Hepatocyte (in vitro differentiated cells): ENCODE results near the gene ADAMTSL1. TPM values are rescaled to one million over a fixed set of nuclear protein-coding genes. Genes with fewer than 3 reads are reported as not detected.

Experiments
- DNase-seq: peaks from one replicate; pipeline ENCODE4 v3.0.0-alpha.2; 2016; ENCODE audit warnings: low spot score
- H2AFZ ChIP-seq: fragments of 200-600 bp; sonication (generic); 2 replicates; pipeline ENCODE4 v1.6.0; 2016; ENCODE audit warnings: antibody characterized with exemption, mild to moderate bottlenecking
- H3K27ac ChIP-seq: fragments of 200-600 bp; sonication (generic); 2 replicates; pipeline ENCODE4 v1.5.1; 2016; ENCODE audit warnings: mild to moderate bottlenecking
- H3K27me3 ChIP-seq: fragments of 200-600 bp; sonication (generic); 2 replicates; pipeline ENCODE4 v1.6.1; 2016
- H3K36me3 ChIP-seq: fragments of 200-600 bp; sonication (generic); replicated peaks from 2 replicates; pipeline ENCODE4 v1.5.1; 2016; ENCODE audit warnings: low read depth; ENCODE audit not compliant: insufficient read depth
- H3K4me1 ChIP-seq: fragments of 200-600 bp; sonication (generic); 2 replicates; pipeline ENCODE4 v1.5.1; 2016; ENCODE audit warnings: mild to moderate bottlenecking, moderate library complexity; ENCODE audit not compliant: insufficient read depth
- H3K4me2 ChIP-seq: fragments of 200-600 bp; sonication (generic); 2 replicates; pipeline ENCODE4 v1.6.0; 2016
- H3K4me3 ChIP-seq: fragments of 200-600 bp; sonication (generic); 2 replicates; pipeline ENCODE4 v1.5.1; 2016; ENCODE audit warnings: mild to moderate bottlenecking
- H3K79me2 ChIP-seq: fragments of 200-600 bp; sonication (generic); 2 replicates; pipeline ENCODE4 v1.6.0; 2017; ENCODE audit warnings: mild to moderate bottlenecking
- H3K9me2 ChIP-seq: fragments of 200-600 bp; sonication (generic); replicated peaks from 2 replicates; pipeline ENCODE4 v1.6.0; 2017; ENCODE audit warnings: mild to moderate bottlenecking; ENCODE audit not compliant: insufficient read depth
- H3K9me3 ChIP-seq: fragments of 200-600 bp; sonication (generic); 2 replicates; pipeline ENCODE4 v1.5.1; 2016; ENCODE audit warnings: low read depth, mild to moderate bottlenecking
- H4K20me1 ChIP-seq: fragments of 200-600 bp; sonication (generic); 2 replicates; pipeline ENCODE4 v1.6.0; 2016; ENCODE audit warnings: mild to moderate bottlenecking; ENCODE audit not compliant: insufficient read depth, poor library complexity, severe bottlenecking
- EZH2 ChIP-seq: fragments of 200-600 bp; sonication (generic); IDR thresholded peaks from 2 replicates; pipeline ENCODE4 v1.6.1; 2016; ENCODE audit warnings: antibody characterized with exemption, mild to moderate bottlenecking, borderline replicate concordance
- EZH2phosphoT487 ChIP-seq: fragments of 200-600 bp; sonication (generic); IDR thresholded peaks from one replicate; pipeline ENCODE4 v1.6.1; 2018; ENCODE audit warnings: antibody characterized with exemption, mild to moderate bottlenecking, low read depth, moderate library complexity; ENCODE audit not compliant: unreplicated experiment, severe bottlenecking
- WGBS: methylation state at CpG from one replicate; pipeline ENCODE4 v1.1.6; 2016; ENCODE audit warnings: low lambda C conversion rate; ENCODE audit errors: missing lambda C conversion rate; 5-methylcytosine and 5-hydroxymethylcytosine counted together
- polyA plus RNA-seq: library from polyadenylated mRNA; unstranded; fragments of >200 nt; fragmentation: Nextera tagmentation; extraction: Ambion mirVana; gene quantifications from 2 replicates; pipeline ENCODE4 v1.2.1, GENCODE V29; 2016
- total RNA-seq: library from RNA; depleted of rRNA; stranded (reverse); fragments of >200 nt; gene quantifications from 2 replicates; pipeline ENCODE4 v1.2.3, GENCODE V29; 2014
- TF ChIP-seq, protein P1 (sequence below): fragments of 200-600 bp; sonication (generic); IDR thresholded peaks from 2 replicates; pipeline ENCODE4 v1.5.1; 2016; ENCODE audit warnings: antibody characterized with exemption, mild to moderate bottlenecking; ENCODE audit not compliant: poor library complexity

ADAMTSL1 gene
- total and polyA plus RNA-seq, 2 experiments from 2014 or later: 7.2 to 24.0 TPM

DNA sequence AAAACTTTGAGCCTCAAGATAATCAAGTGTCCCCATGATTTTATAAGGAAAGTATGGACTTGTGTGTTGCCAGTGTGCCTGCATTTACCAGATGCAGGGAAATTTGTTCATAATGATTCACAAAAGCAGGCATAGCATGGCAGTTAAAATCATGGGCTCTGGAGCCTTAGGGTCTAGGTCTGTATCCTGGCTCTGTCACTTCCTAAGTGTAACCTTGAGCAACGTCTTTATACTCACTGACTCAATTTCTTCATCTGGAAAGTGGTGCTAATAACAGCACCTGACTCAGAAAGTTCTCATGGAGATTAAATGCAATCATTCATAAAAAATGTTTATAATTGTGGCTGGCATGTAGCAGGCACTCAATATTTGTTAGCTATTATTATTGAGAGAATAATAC is 324.2 kb downstream of the ADAMTSL1 start:
- no peaks in the 10 kb centered on the region for H3K9me2 ChIP-seq
- no peak overlapping the region for H2AFZ ChIP-seq
- no peaks in the 10 kb centered on the region for H3K4me1 ChIP-seq
- H4K20me1 ChIP-seq: no peaks in the 10 kb centered on the region
- no peak overlapping the region for H3K4me2 ChIP-seq
- H3K9me3 ChIP-seq: no peaks in the 10 kb centered on the region
- H3K27me3 ChIP-seq: no peaks in the 10 kb centered on the region
- H3K36me3 ChIP-seq: no peaks in the 10 kb centered on the region
- no peak overlapping the region for H3K27ac ChIP-seq
- H3K79me2 ChIP-seq: no peaks in the 10 kb centered on the region
- no peak for DNase-seq
- no peak overlapping the region for H3K4me3 ChIP-seq
- TF ChIP-seq EZH2phosphoT487: no peak
- TF ChIP-seq EZH2: no peak
- TF ChIP-seq, protein P1, sequence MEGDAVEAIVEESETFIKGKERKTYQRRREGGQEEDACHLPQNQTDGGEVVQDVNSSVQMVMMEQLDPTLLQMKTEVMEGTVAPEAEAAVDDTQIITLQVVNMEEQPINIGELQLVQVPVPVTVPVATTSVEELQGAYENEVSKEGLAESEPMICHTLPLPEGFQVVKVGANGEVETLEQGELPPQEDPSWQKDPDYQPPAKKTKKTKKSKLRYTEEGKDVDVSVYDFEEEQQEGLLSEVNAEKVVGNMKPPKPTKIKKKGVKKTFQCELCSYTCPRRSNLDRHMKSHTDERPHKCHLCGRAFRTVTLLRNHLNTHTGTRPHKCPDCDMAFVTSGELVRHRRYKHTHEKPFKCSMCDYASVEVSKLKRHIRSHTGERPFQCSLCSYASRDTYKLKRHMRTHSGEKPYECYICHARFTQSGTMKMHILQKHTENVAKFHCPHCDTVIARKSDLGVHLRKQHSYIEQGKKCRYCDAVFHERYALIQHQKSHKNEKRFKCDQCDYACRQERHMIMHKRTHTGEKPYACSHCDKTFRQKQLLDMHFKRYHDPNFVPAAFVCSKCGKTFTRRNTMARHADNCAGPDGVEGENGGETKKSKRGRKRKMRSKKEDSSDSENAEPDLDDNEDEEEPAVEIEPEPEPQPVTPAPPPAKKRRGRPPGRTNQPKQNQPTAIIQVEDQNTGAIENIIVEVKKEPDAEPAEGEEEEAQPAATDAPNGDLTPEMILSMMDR: no peak
- WGBS: 70% methylated on average over 1 of the region's 1 CpG

DNA sequence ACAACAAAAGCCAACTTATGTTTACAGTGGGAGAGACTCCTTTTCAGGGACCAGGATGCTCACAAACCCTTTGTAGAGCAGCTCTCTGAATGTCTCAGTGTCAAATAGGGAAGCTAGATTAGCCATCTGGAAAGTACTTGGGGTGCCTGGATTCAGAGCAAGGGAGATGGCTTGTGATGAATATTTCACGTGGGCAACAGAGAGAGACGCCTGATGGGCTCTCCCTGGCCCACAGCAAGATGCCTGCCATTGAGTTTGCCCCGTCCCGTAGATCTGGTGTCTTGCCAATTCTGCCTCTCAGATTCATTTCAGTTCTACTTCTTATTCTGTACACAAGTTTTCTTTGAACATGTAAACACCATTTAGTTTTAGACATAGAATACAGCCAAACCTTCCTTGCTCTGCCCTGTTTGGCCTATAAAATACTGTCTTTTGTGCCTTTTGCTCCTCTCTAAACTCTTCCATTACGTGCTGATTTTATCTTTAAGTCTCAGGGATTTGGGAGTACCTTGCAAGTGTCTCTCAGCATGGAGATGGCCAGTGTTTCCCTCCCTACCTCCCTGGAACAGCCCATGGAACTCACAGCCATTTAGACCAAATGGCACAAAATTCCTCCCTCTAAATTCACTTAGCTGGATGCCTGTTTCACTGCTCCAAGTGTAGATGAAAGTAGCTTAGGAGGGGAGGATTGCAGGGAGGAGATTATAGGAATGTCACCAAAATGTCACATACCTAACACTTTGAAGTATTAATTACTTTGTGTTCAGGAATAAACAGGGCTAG is 324.7 kb downstream of the ADAMTSL1 start:
- no peak overlapping the region for H3K4me3 ChIP-seq
- H3K4me2 ChIP-seq: no peak overlapping the region
- no peak for DNase-seq
- WGBS: 80% methylated on average over 5 of the region's 5 CpGs
- H3K36me3 ChIP-seq: no peaks in the 10 kb centered on the region
- no peak for TF ChIP-seq EZH2
- TF ChIP-seq, protein P1: no peak
- TF ChIP-seq EZH2phosphoT487: no peak
- no peaks in the 10 kb centered on the region for H3K9me3 ChIP-seq
- H3K4me1 ChIP-seq: no peaks in the 10 kb centered on the region
- H3K27ac ChIP-seq: no peak overlapping the region
- H3K9me2 ChIP-seq: no peaks in the 10 kb centered on the region
- no peaks in the 10 kb centered on the region for H3K79me2 ChIP-seq
- no peaks in the 10 kb centered on the region for H3K27me3 ChIP-seq
- H2AFZ ChIP-seq: no peak overlapping the region
- no peaks in the 10 kb centered on the region for H4K20me1 ChIP-seq

DNA sequence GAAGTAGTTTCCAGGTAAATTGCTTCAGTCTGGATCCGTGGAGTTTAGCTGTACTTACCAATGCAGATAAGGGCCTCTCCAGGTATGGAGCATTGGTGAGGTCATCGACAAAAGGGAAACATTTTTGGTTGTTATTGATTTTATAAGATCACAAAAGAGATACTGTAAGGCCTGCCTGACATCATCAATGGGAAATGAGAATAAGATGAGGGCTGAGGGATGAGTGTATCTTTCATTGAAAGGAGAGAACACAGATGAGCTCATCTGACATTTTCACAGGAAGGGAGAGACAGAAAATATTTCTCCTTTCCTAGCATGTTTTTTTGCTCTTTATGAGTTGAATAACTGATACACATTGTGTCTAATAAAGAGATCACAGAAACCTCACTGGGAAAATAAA is 325.5 kb downstream of the ADAMTSL1 start:
- H3K27ac ChIP-seq: no peak overlapping the region
- H2AFZ ChIP-seq: no peak overlapping the region
- no peaks in the 10 kb centered on the region for H3K4me1 ChIP-seq
- no peaks in the 10 kb centered on the region for H4K20me1 ChIP-seq
- TF ChIP-seq EZH2 (no peak), EZH2phosphoT487 (no peak)
- TF ChIP-seq, protein P1: no peak
- H3K36me3 ChIP-seq: no peaks in the 10 kb centered on the region
- H3K27me3 ChIP-seq: no peaks in the 10 kb centered on the region
- H3K4me3 ChIP-seq: no peak overlapping the region
- 44% methylated on average over 2 of the region's 2 CpGs for WGBS
- no peaks in the 10 kb centered on the region for H3K9me2 ChIP-seq
- DNase-seq: no peak
- H3K4me2 ChIP-seq: no peak overlapping the region
- no peaks in the 10 kb centered on the region for H3K9me3 ChIP-seq
- no peaks in the 10 kb centered on the region for H3K79me2 ChIP-seq
